Neural progenitor cell (in vitro differentiated cells): ENCODE measurements around the gene ARL6IP5. TPM values are rescaled to one million over a fixed set of nuclear protein-coding genes. Genes with fewer than 3 reads are reported as not detected.

Experiments used
- DNase-seq: peaks from one replicate; pipeline ENCODE4 v3.0.0-alpha.2; 2016; ENCODE audit warnings: low spot score
- H2AFZ ChIP-seq: fragments of 200-600 bp; sonication (generic); replicated peaks from 2 replicates; pipeline ENCODE4 v1.6.1; 2016; ENCODE audit warnings: antibody characterized with exemption
- H3F3A ChIP-seq: fragments of 200-600 bp; sonication (generic); 2 replicates; pipeline ENCODE4 v1.6.1; 2016; ENCODE audit warnings: antibody characterized with exemption, low read depth
- H3K27ac ChIP-seq: fragments of 200-600 bp; sonication (generic); 2 replicates; pipeline ENCODE4 v1.5.1; 2016; ENCODE audit warnings: mild to moderate bottlenecking
- H3K27me3 ChIP-seq: fragments of 200-600 bp; sonication (generic); 2 replicates; pipeline ENCODE4 v1.6.1; 2016; ENCODE audit warnings: mild to moderate bottlenecking, moderate library complexity
- H3K36me3 ChIP-seq: fragments of 200-600 bp; sonication (generic); 2 replicates; pipeline ENCODE4 v1.5.1; 2016
- H3K4me1 ChIP-seq: fragments of 200-600 bp; sonication (generic); 2 replicates; pipeline ENCODE4 v1.6.1; 2016; ENCODE audit warnings: mixed run types
- H3K4me2 ChIP-seq: fragments of 200-600 bp; sonication (generic); 2 replicates; pipeline ENCODE4 v1.6.1; 2016
- H3K4me3 ChIP-seq: fragments of 200-600 bp; sonication (generic); 2 replicates; pipeline ENCODE4 v1.5.1; 2016
- H3K79me2 ChIP-seq: fragments of 200-600 bp; sonication (generic); 2 replicates; pipeline ENCODE4 v1.6.1; 2016; ENCODE audit warnings: low read depth
- H3K9ac ChIP-seq: fragments of 200-600 bp; sonication (generic); 2 replicates; pipeline ENCODE4 v1.6.1; 2016
- H3K9me3 ChIP-seq: fragments of 200-600 bp; sonication (generic); 2 replicates; pipeline ENCODE4 v1.5.1; 2016; ENCODE audit warnings: low read depth
- H4K20me1 ChIP-seq: fragments of 200-600 bp; sonication (generic); 2 replicates; pipeline ENCODE4 v1.6.1; 2016; ENCODE audit warnings: low read depth
- H3K27ac Mint-ChIP-seq: 3 replicates; pipeline ENCODE4 v1.8.0; 2021; ENCODE audit warnings: mixed read lengths
- H3K27me3 Mint-ChIP-seq: 2 replicates; pipeline ENCODE4 v1.8.0; 2022; ENCODE audit warnings: low read depth, mild to moderate bottlenecking, inconsistent platforms, moderate library complexity, mixed read lengths; ENCODE audit not compliant: insufficient read depth
- H3K36me3 Mint-ChIP-seq: 3 replicates; pipeline ENCODE4 v1.8.0; 2021; ENCODE audit warnings: mixed read lengths
- H3K4me1 Mint-ChIP-seq: 3 replicates; pipeline ENCODE4 v1.8.0; 2021; ENCODE audit warnings: mixed read lengths
- H3K4me3 Mint-ChIP-seq: 3 replicates; pipeline ENCODE4 v1.8.0; 2021; ENCODE audit warnings: mild to moderate bottlenecking, moderate library complexity, mixed read lengths
- H3K9me3 Mint-ChIP-seq: 3 replicates; pipeline ENCODE4 v1.8.0; 2020; ENCODE audit warnings: mixed read lengths
- CTCF ChIP-seq: fragments of 200-600 bp; sonication (generic); IDR thresholded peaks from 2 replicates; pipeline ENCODE4 v1.5.1; 2017; ENCODE audit warnings: antibody characterized with exemption, mild to moderate bottlenecking
- EZH2 ChIP-seq: fragments of 200-600 bp; sonication (generic); IDR thresholded peaks from 2 replicates; pipeline ENCODE4 v1.6.1; 2017; ENCODE audit warnings: antibody characterized with exemption, mild to moderate bottlenecking, moderate library complexity
- EZH2phosphoT487 ChIP-seq: fragments of 200-600 bp; sonication (generic); IDR thresholded peaks from 2 replicates; pipeline ENCODE4 v1.6.1; 2017; ENCODE audit warnings: antibody characterized with exemption
- total RNA-seq: library from RNA; depleted of rRNA; stranded (reverse); fragments of >200 nt; gene quantifications from 2 replicates; pipeline ENCODE4 v1.2.3, GENCODE V29; 2015; ENCODE audit warnings: low replicate concordance

The ARL6IP5 gene
- total RNA-seq, 1 donor from 2014 or later, result 72.4 TPM

DNA sequence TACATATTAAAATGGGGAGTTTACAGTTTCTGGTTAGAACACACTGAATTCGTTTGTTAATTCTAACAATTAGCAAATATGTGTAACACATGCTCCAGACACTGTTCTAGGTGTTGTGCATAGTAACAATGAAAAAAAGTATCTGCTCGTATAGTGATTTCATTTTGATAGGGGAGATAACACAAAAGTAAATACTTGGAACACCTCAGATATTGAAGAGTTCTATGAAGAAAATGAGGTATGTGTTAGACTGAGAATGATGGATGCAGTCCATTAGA lies 25.9 kb upstream of the ARL6IP5 start:
- H3K79me2 ChIP-seq, result no peaks in the 10 kb centered on the region
- no peaks in the 10 kb centered on the region for H3K27me3 ChIP-seq

GRCh38 chr3:69059688-69060087 lies 25.0 kb upstream of the ARL6IP5 start:
- no peaks in the 10 kb centered on the region for H3K9me3 ChIP-seq
- no peak overlapping the region for H3K9ac ChIP-seq
- Mint-ChIP-seq H3K27me3 (no peaks in the 10 kb centered on the region), H3K36me3 (peaks cover 38% of the 10 kb centered on the region), H3K4me3 (no peak overlapping the region), H3K27ac (no peak overlapping the region), H3K4me1 (no peaks in the 10 kb centered on the region), H3K9me3 (no peaks in the 10 kb centered on the region)
- TF ChIP-seq EZH2phosphoT487, result no peak
- TF ChIP-seq EZH2, result no peak
- TF ChIP-seq CTCF, result no peak
- no peak for DNase-seq
- H3K27ac ChIP-seq, result no peak overlapping the region
- no peaks in the 10 kb centered on the region for H3K79me2 ChIP-seq
- H3K4me2 ChIP-seq, result no peak overlapping the region
- H2AFZ ChIP-seq, result no peak overlapping the region
- no peaks in the 10 kb centered on the region for H4K20me1 ChIP-seq
- H3F3A ChIP-seq, result no peaks in the 10 kb centered on the region
- H3K4me1 ChIP-seq, result no peaks in the 10 kb centered on the region
- H3K27me3 ChIP-seq, result no peaks in the 10 kb centered on the region
- H3K4me3 ChIP-seq, result no peak overlapping the region
- H3K36me3 ChIP-seq, result peaks cover 39% of the 10 kb centered on the region

More for the DNA sequence above, 25.9 kb upstream of the ARL6IP5 start:
- peaks cover 36% of the 10 kb centered on the region for H3K36me3 ChIP-seq
- Mint-ChIP-seq H3K4me3 (no peak overlapping the region), H3K9me3 (no peaks in the 10 kb centered on the region), H3K4me1 (no peaks in the 10 kb centered on the region), H3K27ac (no peak overlapping the region), H3K36me3 (peaks cover 36% of the 10 kb centered on the region), H3K27me3 (no peaks in the 10 kb centered on the region)
- no peaks in the 10 kb centered on the region for H3K4me1 ChIP-seq
- no peak overlapping the region for H3K9ac ChIP-seq
- DNase-seq, result no peak
- H4K20me1 ChIP-seq, result no peaks in the 10 kb centered on the region
- H3K27ac ChIP-seq, result no peak overlapping the region
- no peaks in the 10 kb centered on the region for H3K9me3 ChIP-seq
- TF ChIP-seq EZH2 (no peak), CTCF (no peak), EZH2phosphoT487 (no peak)
- no peak overlapping the region for H3K4me2 ChIP-seq
- no peak overlapping the region for H3K4me3 ChIP-seq
- H2AFZ ChIP-seq, result no peak overlapping the region
- peaks cover under 1% of the 10 kb centered on the region for H3F3A ChIP-seq

DNA sequence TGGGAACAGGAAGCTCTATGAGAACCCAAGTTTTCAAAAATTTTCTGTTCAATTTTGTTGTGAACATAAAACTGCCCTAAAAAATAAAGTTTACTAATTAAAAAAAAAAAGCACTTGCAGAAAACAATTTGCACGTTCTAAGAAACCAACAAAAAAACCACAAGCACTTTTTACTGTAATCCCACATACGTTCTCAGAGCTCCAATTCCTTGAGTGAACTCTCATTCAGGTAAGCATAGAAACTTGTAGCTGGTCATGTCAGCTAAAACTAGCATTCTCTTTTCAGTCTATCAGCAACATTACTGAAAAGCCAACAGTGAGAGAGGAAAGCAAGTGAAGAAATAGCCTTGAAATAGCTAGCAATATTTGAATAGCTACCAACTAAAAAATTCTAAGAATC lies 21.1 kb upstream of the ARL6IP5 start:
- H3K27me3 ChIP-seq, result no peaks in the 10 kb centered on the region
- Mint-ChIP-seq H3K27ac (no peak overlapping the region), H3K9me3 (no peaks in the 10 kb centered on the region)

More for the DNA sequence above, 21.1 kb upstream of the ARL6IP5 start:
- TF ChIP-seq EZH2, result no peak
- no peak for TF ChIP-seq CTCF
- no peak for TF ChIP-seq EZH2phosphoT487
- Mint-ChIP-seq H3K4me3 (no peak overlapping the region), H3K4me1 (no peaks in the 10 kb centered on the region), H3K27me3 (no peaks in the 10 kb centered on the region), H3K36me3 (peaks cover 35% of the 10 kb centered on the region)
- H3K4me1 ChIP-seq, result no peaks in the 10 kb centered on the region
- no peak overlapping the region for H3K4me3 ChIP-seq
- H3K79me2 ChIP-seq, result no peaks in the 10 kb centered on the region
- no peak overlapping the region for H3K9ac ChIP-seq
- H3K27ac ChIP-seq, result no peak overlapping the region
- H3K36me3 ChIP-seq, result peaks cover 31% of the 10 kb centered on the region
- no peaks in the 10 kb centered on the region for H3K9me3 ChIP-seq
- H2AFZ ChIP-seq, result no peak overlapping the region
- H3K4me2 ChIP-seq, result no peak overlapping the region
- no peaks in the 10 kb centered on the region for H3F3A ChIP-seq
- no peaks in the 10 kb centered on the region for H4K20me1 ChIP-seq
- no peak for DNase-seq
